CD14-positive monocyte (primary cell): Measurements from ENCODE around the gene STEAP3. TPM values are rescaled to one million over a fixed set of nuclear protein-coding genes. Genes with fewer than 3 reads are reported as not detected.

Experiments used
- DNase-seq, 3 donors: peaks; one replicate each; pipeline ENCODE4 v3.0.0-alpha.2; 2011 to 2022
- H2AFZ ChIP-seq: 2 replicates; pipeline ENCODE4 v1.6.0; 2012; ENCODE audit warnings: mild to moderate bottlenecking, low read depth, low read length, inconsistent platforms; ENCODE audit not compliant: insufficient read depth, poor library complexity, severe bottlenecking
- H3K27ac ChIP-seq, 2 donors: 1 replicate in 1 of 2; 2 replicates in 1 of 2; pipeline ENCODE4 v1.5.1; 2012 to 2013; ENCODE audit warnings: low read length in 2 of 2, control low read depth in 1 of 2, inconsistent platforms in 1 of 2, low read depth in 1 of 2, mild to moderate bottlenecking in 1 of 2
- H3K27me3 ChIP-seq, 2 donors: one replicate each; pipeline versions ENCODE4 v1.6.0 to v1.6.1; 2011 to 2013; ENCODE audit warnings: low read length in 2 of 2; ENCODE audit not compliant: control insufficient read depth in 2 of 2, insufficient read depth in 2 of 2
- H3K36me3 ChIP-seq, 2 donors: replicated peaks in 1 of 2; 1 replicate in 1 of 2; 2 replicates in 1 of 2; pipeline versions ENCODE4 v1.5.1 to v1.6.1; 2012 to 2013; ENCODE audit warnings: low read length in 2 of 2, control low read depth in 1 of 2, inconsistent platforms in 1 of 2, mild to moderate bottlenecking in 1 of 2; ENCODE audit not compliant: insufficient read depth in 2 of 2, control insufficient read depth in 1 of 2
- H3K4me1 ChIP-seq, 2 donors: 1 replicate in 1 of 2; 2 replicates in 1 of 2; pipeline versions ENCODE4 v1.5.1 to v1.6.1; 2012 to 2013; ENCODE audit warnings: low read length in 2 of 2, control low read depth in 1 of 2, inconsistent platforms in 1 of 2, mild to moderate bottlenecking in 1 of 2, moderate library complexity in 1 of 2; ENCODE audit not compliant: insufficient read depth in 2 of 2, control insufficient read depth in 1 of 2
- H3K4me2 ChIP-seq: replicated peaks from 2 replicates; pipeline ENCODE3; 2012; ENCODE audit warnings: low read length, moderate library complexity, mild to moderate bottlenecking; ENCODE audit not compliant: poor library complexity, severe bottlenecking; ENCODE audit errors: extremely low read depth
- H3K4me3 ChIP-seq, 3 experiments: fragments of 200-600 bp in 1 of 3; sonication (generic) in 1 of 3; replicated peaks in 1 of 3; 1 replicate in 2 of 3; 2 replicates in 1 of 3; pipeline ENCODE4 v1.5.1; 2011 to 2013; ENCODE audit warnings: low read length in 3 of 3, mild to moderate bottlenecking in 3 of 3, control low read depth in 2 of 3, low read depth in 2 of 3, inconsistent platforms in 1 of 3, moderate library complexity in 1 of 3
- H3K79me2 ChIP-seq: 2 replicates; pipeline ENCODE4 v1.6.0; 2012; ENCODE audit warnings: mild to moderate bottlenecking, control low read depth, inconsistent platforms, low read length, moderate library complexity; ENCODE audit not compliant: insufficient read depth
- H3K9ac ChIP-seq: 2 replicates; pipeline ENCODE4 v1.6.0; 2017; ENCODE audit warnings: low read length, mild to moderate bottlenecking; ENCODE audit not compliant: insufficient read depth, poor library complexity, severe bottlenecking
- H3K9me3 ChIP-seq, 2 donors: replicated peaks in 1 of 2; 1 replicate in 1 of 2; 2 replicates in 1 of 2; pipeline versions ENCODE4 v1.5.1 to v1.6.1; 2012 to 2013; ENCODE audit warnings: low read length in 2 of 2, control low read depth in 1 of 2; ENCODE audit not compliant: control insufficient read depth in 1 of 2, insufficient read depth in 1 of 2
- H4K20me1 ChIP-seq: 2 replicates; pipeline ENCODE4 v1.6.0; 2012; ENCODE audit warnings: mild to moderate bottlenecking, low read length, control low read depth, moderate library complexity; ENCODE audit not compliant: insufficient read depth
- H3K27ac Mint-ChIP-seq, 7 donors: one replicate each; pipeline ENCODE4 v1.8.0; 2020; ENCODE audit warnings: mild to moderate bottlenecking in 7 of 7, mixed read lengths in 7 of 7, moderate library complexity in 6 of 7, inconsistent platforms in 2 of 7
- H3K27me3 Mint-ChIP-seq, 3 donors: one replicate each; pipeline ENCODE4 v1.8.0; 2021 to 2022; ENCODE audit warnings: low read depth in 3 of 3, mild to moderate bottlenecking in 3 of 3, mixed read lengths in 3 of 3, moderate library complexity in 3 of 3, inconsistent platforms in 1 of 3
- H3K36me3 Mint-ChIP-seq, 2 donors: one replicate each; pipeline ENCODE4 v1.8.0; 2020; ENCODE audit warnings: mixed read lengths in 2 of 2, inconsistent platforms in 1 of 2, mild to moderate bottlenecking in 1 of 2
- H3K4me1 Mint-ChIP-seq: one replicate; pipeline ENCODE4 v1.8.0; 2020; ENCODE audit warnings: mild to moderate bottlenecking, mixed read lengths
- H3K4me3 Mint-ChIP-seq, 2 donors: one replicate each; pipeline ENCODE4 v1.8.0; 2020; ENCODE audit warnings: mild to moderate bottlenecking in 2 of 2, mixed read lengths in 2 of 2, moderate library complexity in 1 of 2
- H3K9me3 Mint-ChIP-seq, 7 donors: one replicate each; pipeline ENCODE4 v1.8.0; 2020 to 2022; ENCODE audit warnings: mixed read lengths in 7 of 7, mild to moderate bottlenecking in 6 of 7, moderate library complexity in 6 of 7, inconsistent platforms in 2 of 7
- WGBS: methylation state at CpG from one replicate; pipeline ENCODE4 v1.1.5; 2013; ENCODE audit warnings: missing lambda C conversion rate; ENCODE audit not compliant: insufficient coverage; 5-methylcytosine and 5-hydroxymethylcytosine counted together
- intact Hi-C, 2 donors: fragments of 100-400 bp; cut with micrococcal nuclease; formaldehyde crosslinking; loops; one replicate each; pipeline versions ENCODE4 v1.15.0 to v1.15.1; 2023
- polyA plus RNA-seq, 3 donors: library from polyadenylated mRNA; depleted of rRNA in 1 of 3; unstranded in 2 of 3; stranded (reverse) in 1 of 3; fragments of 300-500 nt in 2 of 3; fragments of >200 nt in 1 of 3; fragmentation: Illumina TruSeq in 2 of 3; gene quantifications; 1 replicate in 2 of 3; 2 replicates in 1 of 3; pipeline ENCODE4 v1.2.3, GENCODE V29; 2012 to 2021
- TF ChIP-seq, protein P1 (sequence below): fragments of 200-600 bp; IDR thresholded peaks from one replicate; pipeline ENCODE4 v1.8.0; 2022; ENCODE audit warnings: antibody characterized with exemption, mild to moderate bottlenecking

STEAP3 gene
- polyA plus RNA-seq, 3 donors = 3.0 to 10.7 (median 3.3) TPM

DNA sequence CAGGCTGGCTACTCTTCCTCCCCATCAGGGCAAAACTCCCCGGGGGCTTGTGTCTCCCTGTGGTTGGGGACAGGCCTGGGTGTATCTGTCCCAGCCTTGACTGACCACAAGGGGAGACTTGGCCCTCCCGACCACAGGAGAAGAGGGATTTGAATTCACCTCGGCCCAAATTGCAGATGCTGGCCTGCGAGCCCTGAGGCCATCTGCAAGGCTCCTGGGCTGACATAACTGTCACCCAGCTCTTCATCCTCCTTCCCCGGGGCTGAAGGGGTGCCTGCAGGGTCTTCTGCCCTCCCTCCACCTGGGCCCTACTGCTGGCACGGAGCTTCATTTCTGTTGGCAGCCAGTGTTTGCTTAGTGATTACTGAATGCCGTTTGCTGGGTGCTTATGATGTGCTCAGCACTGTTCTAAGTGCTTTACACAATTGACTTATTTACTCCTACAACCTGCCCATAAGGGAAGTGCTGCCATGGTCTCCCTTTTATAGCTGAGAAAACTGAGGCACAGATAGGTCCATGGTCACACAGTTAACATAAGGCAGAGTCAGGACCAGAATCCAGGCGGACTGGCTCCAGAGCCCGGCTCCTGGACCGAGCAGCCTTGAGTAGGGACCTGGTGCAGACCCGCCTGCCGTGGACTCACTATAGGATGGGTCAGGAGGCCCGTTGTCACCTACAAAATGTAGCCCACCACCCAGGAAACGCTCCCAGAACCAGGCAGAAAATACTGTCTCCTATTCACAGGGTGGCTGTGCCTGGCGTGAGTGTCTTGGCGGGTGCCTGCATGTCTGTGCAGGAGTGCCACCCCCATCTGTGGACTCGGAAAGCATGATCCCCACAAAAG is 18.9 kb downstream of the STEAP3 start:
- peak overlapping the region; percentile 8 for H3K9ac ChIP-seq
- 95% methylated on average over 11 of the region's 17 CpGs for WGBS
- Mint-ChIP-seq H3K9me3 (peaks cover 0 to 2% (median 0%) of the 10 kb centered on the region in 7 donors), H3K27ac (no peak overlapping the region), H3K4me1 (no peaks in the 10 kb centered on the region), H3K36me3 (peaks cover 12 to 13% of the 10 kb centered on the region in 2 donors), H3K27me3 (peaks cover 0 to 2% (median 0%) of the 10 kb centered on the region in 3 donors), H3K4me3 (no peak overlapping the region)
- TF ChIP-seq, protein P1, sequence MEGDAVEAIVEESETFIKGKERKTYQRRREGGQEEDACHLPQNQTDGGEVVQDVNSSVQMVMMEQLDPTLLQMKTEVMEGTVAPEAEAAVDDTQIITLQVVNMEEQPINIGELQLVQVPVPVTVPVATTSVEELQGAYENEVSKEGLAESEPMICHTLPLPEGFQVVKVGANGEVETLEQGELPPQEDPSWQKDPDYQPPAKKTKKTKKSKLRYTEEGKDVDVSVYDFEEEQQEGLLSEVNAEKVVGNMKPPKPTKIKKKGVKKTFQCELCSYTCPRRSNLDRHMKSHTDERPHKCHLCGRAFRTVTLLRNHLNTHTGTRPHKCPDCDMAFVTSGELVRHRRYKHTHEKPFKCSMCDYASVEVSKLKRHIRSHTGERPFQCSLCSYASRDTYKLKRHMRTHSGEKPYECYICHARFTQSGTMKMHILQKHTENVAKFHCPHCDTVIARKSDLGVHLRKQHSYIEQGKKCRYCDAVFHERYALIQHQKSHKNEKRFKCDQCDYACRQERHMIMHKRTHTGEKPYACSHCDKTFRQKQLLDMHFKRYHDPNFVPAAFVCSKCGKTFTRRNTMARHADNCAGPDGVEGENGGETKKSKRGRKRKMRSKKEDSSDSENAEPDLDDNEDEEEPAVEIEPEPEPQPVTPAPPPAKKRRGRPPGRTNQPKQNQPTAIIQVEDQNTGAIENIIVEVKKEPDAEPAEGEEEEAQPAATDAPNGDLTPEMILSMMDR = no peak
- peaks cover 2 to 28% of the 10 kb centered on the region in 2 donors for H3K36me3 ChIP-seq
- intact Hi-C loops = no loop called here
- no peak overlapping the region for H3K4me3 ChIP-seq
- no peak overlapping the region for H3K27ac ChIP-seq
- H3K9me3 ChIP-seq = no peaks in the 10 kb centered on the region
- H3K4me1 ChIP-seq = no peaks in the 10 kb centered on the region
- H3K4me2 ChIP-seq = no peak overlapping the region
- no peaks in the 10 kb centered on the region for H3K79me2 ChIP-seq
- no peak overlapping the region for H2AFZ ChIP-seq
- DNase-seq = no peak
- no peaks in the 10 kb centered on the region for H4K20me1 ChIP-seq
- H3K27me3 ChIP-seq = no peaks in the 10 kb centered on the region

DNA sequence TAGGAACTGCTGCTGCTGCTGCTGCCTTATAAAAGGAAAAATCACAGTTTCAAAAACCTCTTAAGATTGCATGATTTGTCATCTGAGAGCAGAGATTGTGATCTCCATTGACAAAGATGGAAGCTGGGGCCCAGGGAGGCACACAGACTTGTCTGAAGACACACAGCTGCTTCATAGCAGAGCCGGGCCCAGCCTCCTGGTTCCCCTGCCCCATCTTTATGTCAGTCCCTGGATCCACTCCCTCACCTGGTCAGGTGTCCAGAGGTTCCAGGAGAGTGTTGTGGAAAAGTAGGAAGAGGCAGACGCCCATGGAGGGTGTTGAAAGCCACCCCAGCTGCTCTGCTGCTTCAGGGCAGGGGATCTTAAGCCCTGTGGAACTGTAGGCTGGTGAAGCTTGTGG is 20.0 kb downstream of the STEAP3 start:
- no CpG with 5 or more reads among the region's 2 CpGs for WGBS

More for the DNA sequence above, 20.0 kb downstream of the STEAP3 start:
- Histone ChIP-seq H3K4me3 (no peak overlapping the region), H3K9ac (no peak overlapping the region), H3K36me3 (peaks cover 2 to 38% of the 10 kb centered on the region in 2 donors), H3K79me2 (no peaks in the 10 kb centered on the region), H3K27ac (no peak overlapping the region), H3K4me1 (no peaks in the 10 kb centered on the region), H3K9me3 (no peaks in the 10 kb centered on the region), H3K4me2 (no peak overlapping the region), H4K20me1 (no peaks in the 10 kb centered on the region), H2AFZ (no peak overlapping the region), H3K27me3 (no peaks in the 10 kb centered on the region)
- H3K4me1 Mint-ChIP-seq = no peaks in the 10 kb centered on the region
- H3K9me3 Mint-ChIP-seq = peaks cover 0 to 2% (median 0%) of the 10 kb centered on the region in 7 donors
- H3K27ac Mint-ChIP-seq = peak overlapping the region in 1 of 7 donors; percentile 48
- H3K36me3 Mint-ChIP-seq = peaks cover 19 to 22% of the 10 kb centered on the region in 2 donors
- intact Hi-C loops = no loop called here
- DNase-seq = no peak
- peaks cover 0 to 2% (median 0%) of the 10 kb centered on the region in 3 donors for H3K27me3 Mint-ChIP-seq
- H3K4me3 Mint-ChIP-seq = no peak overlapping the region
- TF ChIP-seq, protein P1 = no peak
